MM.1S (cell line): ENCODE data around the gene MAPK7.

Source experiments
- EZH2 ChIP-seq: fragments of 300-600 bp; sonication (generic); optimal IDR thresholded peaks from 2 replicates; pipeline ENCODE3; 2017; ENCODE audit warnings: low read depth, mild to moderate bottlenecking, antibody characterized with exemption, low read length, mixed read lengths
- TF ChIP-seq, protein P1 (sequence below): fragments of 300-600 bp; sonication (generic); IDR thresholded peaks from 2 replicates; pipeline ENCODE4 v1.5.1; 2016; ENCODE audit warnings: antibody characterized with exemption, low read length, mixed read lengths

DNA sequence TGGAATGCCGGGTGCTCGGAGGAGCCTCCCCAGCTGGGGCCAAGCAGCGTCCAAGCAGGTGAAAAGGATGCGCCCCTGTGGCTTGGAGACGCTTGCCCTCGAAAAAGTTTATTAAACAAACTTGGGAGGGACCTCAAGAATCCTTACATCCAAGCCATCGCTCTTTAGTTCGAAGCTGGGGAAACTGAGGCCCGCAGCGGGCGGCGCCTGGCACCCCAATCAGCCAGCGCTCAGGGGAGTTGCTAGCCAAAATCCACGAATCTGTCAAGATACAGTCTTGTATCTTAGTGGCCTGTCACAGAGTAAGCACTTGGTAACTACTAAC is 15.2 kb upstream of the MAPK7 start:
- no peak for TF ChIP-seq EZH2
- TF ChIP-seq, protein P1, sequence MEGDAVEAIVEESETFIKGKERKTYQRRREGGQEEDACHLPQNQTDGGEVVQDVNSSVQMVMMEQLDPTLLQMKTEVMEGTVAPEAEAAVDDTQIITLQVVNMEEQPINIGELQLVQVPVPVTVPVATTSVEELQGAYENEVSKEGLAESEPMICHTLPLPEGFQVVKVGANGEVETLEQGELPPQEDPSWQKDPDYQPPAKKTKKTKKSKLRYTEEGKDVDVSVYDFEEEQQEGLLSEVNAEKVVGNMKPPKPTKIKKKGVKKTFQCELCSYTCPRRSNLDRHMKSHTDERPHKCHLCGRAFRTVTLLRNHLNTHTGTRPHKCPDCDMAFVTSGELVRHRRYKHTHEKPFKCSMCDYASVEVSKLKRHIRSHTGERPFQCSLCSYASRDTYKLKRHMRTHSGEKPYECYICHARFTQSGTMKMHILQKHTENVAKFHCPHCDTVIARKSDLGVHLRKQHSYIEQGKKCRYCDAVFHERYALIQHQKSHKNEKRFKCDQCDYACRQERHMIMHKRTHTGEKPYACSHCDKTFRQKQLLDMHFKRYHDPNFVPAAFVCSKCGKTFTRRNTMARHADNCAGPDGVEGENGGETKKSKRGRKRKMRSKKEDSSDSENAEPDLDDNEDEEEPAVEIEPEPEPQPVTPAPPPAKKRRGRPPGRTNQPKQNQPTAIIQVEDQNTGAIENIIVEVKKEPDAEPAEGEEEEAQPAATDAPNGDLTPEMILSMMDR, result no peak
